WTC11 (cell line): Measurements from ENCODE around the gene IYD. TPM values are rescaled to one million over a fixed set of nuclear protein-coding genes. Genes with fewer than 3 reads are reported as not detected.

Experiments used
- ATAC-seq: fragments of 200-7000 bp; cut with Tn5 transposase; 2 replicates; pipeline ENCODE4 v1.10.0; 2021; ENCODE audit warnings: mild to moderate bottlenecking, moderate library complexity
- CTCF ChIA-PET: fragments of 300-600 bp; sonication (Branson Sonifier 250); formaldehyde crosslinking; loops from one replicate; lab custom pipeline; 2021; ENCODE audit warnings: antibody characterized with exemption; lab: Charles Lee
- POLR2A ChIA-PET: fragments of 350-600 bp; sonication (Branson Sonifier 250); formaldehyde crosslinking; loops from one replicate; lab custom pipeline; 2021; ENCODE audit warnings: antibody characterized with exemption; lab: Charles Lee
- DNase-seq: peaks from one replicate; pipeline ENCODE4 v3.0.0; 2021; ENCODE audit warnings: low spot score
- H3K27ac Mint-ChIP-seq: 2 replicates; pipeline ENCODE4 v1.8.0; 2021; ENCODE audit warnings: mixed read lengths
- H3K27me3 Mint-ChIP-seq: 2 replicates; pipeline ENCODE4 v1.8.0; 2021; ENCODE audit warnings: low read depth, mild to moderate bottlenecking, moderate library complexity, mixed read lengths
- H3K36me3 Mint-ChIP-seq: 2 replicates; pipeline ENCODE4 v1.8.0; 2021; ENCODE audit warnings: mixed read lengths
- H3K4me1 Mint-ChIP-seq: 2 replicates; pipeline ENCODE4 v1.8.0; 2022; ENCODE audit warnings: mixed read lengths
- H3K4me3 Mint-ChIP-seq: 2 replicates; pipeline ENCODE4 v1.8.0; 2021; ENCODE audit warnings: mild to moderate bottlenecking, moderate library complexity, mixed read lengths
- H3K9me3 Mint-ChIP-seq: 2 replicates; pipeline ENCODE4 v1.8.0; 2021; ENCODE audit warnings: mixed read lengths
- ARID4B ChIP-seq: sonication (generic); formaldehyde crosslinking; IDR thresholded peaks from 2 replicates; pipeline ENCODE4 v1.8.0; 2023; ENCODE audit warnings: missing genetic modification reagents, mild to moderate bottlenecking, borderline replicate concordance
- CTCF ChIP-seq: fragments of 200-600 bp; IDR thresholded peaks from 2 replicates; pipeline ENCODE4 v1.8.0; 2022; ENCODE audit warnings: antibody characterized with exemption
- E2F1 ChIP-seq: sonication (generic); formaldehyde crosslinking; IDR thresholded peaks from 2 replicates; pipeline ENCODE4 v1.8.0; 2022; ENCODE audit warnings: mild to moderate bottlenecking, missing genetic modification reagents
- FOXJ3 ChIP-seq: sonication (generic); formaldehyde crosslinking; IDR thresholded peaks from 2 replicates; pipeline ENCODE4 v1.9.0; 2021; ENCODE audit warnings: missing genetic modification reagents, mild to moderate bottlenecking, borderline replicate concordance
- GRHL2 ChIP-seq: fragments of 250-450 bp; sonication (Bioruptor Pico); IDR thresholded peaks from 2 replicates; pipeline ENCODE4 v1.8.0; 2022; ENCODE audit warnings: mild to moderate bottlenecking, moderate library complexity; ENCODE audit not compliant: insufficient replicate concordance, severe bottlenecking
- IRF2 ChIP-seq: sonication (generic); formaldehyde crosslinking; IDR thresholded peaks from 2 replicates; pipeline ENCODE4 v1.8.0; 2022; ENCODE audit warnings: low read depth, missing genetic modification reagents, borderline replicate concordance
- JAZF1 ChIP-seq: fragments of 250-450 bp; sonication (Bioruptor Pico); IDR thresholded peaks from 2 replicates; pipeline ENCODE4 v1.9.0; 2021; ENCODE audit warnings: moderate library complexity, mild to moderate bottlenecking, inconsistent platforms
- JUN ChIP-seq: sonication (generic); formaldehyde crosslinking; IDR thresholded peaks from 2 replicates; pipeline ENCODE4 v1.8.0; 2023; ENCODE audit warnings: mild to moderate bottlenecking, missing genetic modification reagents
- NR1H2 ChIP-seq: sonication (generic); formaldehyde crosslinking; IDR thresholded peaks from 2 replicates; pipeline ENCODE4 v1.9.0; 2021; ENCODE audit warnings: mild to moderate bottlenecking, moderate library complexity, missing genetic modification reagents
- SMAD3 ChIP-seq: sonication (generic); formaldehyde crosslinking; IDR thresholded peaks from 2 replicates; pipeline ENCODE4 v1.8.0; 2022; ENCODE audit warnings: missing genetic modification reagents, mild to moderate bottlenecking, borderline replicate concordance
- SMAD4 ChIP-seq: sonication (generic); formaldehyde crosslinking; IDR thresholded peaks from 2 replicates; pipeline ENCODE4 v1.8.0; 2022; ENCODE audit warnings: mild to moderate bottlenecking, missing genetic modification reagents
- TP53 ChIP-seq: sonication (generic); formaldehyde crosslinking; IDR thresholded peaks from 2 replicates; pipeline ENCODE4 v1.8.1; 2023; ENCODE audit warnings: mild to moderate bottlenecking, missing genetic modification reagents
- ZNF416 ChIP-seq: fragments of 250-450 bp; sonication (Bioruptor Pico); IDR thresholded peaks from 2 replicates; pipeline ENCODE4 v1.9.0; 2021; ENCODE audit warnings: mild to moderate bottlenecking, inconsistent platforms
- ZNF671 ChIP-seq: fragments of 250-450 bp; sonication (Bioruptor Pico); IDR thresholded peaks from 2 replicates; pipeline ENCODE4 v1.8.0; 2021; ENCODE audit warnings: mild to moderate bottlenecking
- total RNA-seq: library from RNA; stranded (reverse); gene quantifications from 3 replicates; pipeline ENCODE4 v1.2.3, GENCODE V29; 2021
- TF ChIP-seq, protein P1 (sequence below): sonication (generic); formaldehyde crosslinking; IDR thresholded peaks from 2 replicates; pipeline ENCODE4 v1.8.0; 2022; ENCODE audit warnings: mild to moderate bottlenecking, missing genetic modification reagents
- TF ChIP-seq, protein P2 (sequence below): sonication (generic); formaldehyde crosslinking; IDR thresholded peaks from 2 replicates; pipeline ENCODE4 v1.8.1; 2022; ENCODE audit warnings: low read depth, missing genetic modification reagents, borderline replicate concordance
- TF ChIP-seq, protein P3 (sequence below): sonication (generic); formaldehyde crosslinking; IDR thresholded peaks from 2 replicates; pipeline ENCODE4 v1.8.0; 2022; ENCODE audit warnings: mild to moderate bottlenecking, missing genetic modification reagents

IYD gene
- total RNA-seq, 1 experiment from 2014 or later = not detected

DNA sequence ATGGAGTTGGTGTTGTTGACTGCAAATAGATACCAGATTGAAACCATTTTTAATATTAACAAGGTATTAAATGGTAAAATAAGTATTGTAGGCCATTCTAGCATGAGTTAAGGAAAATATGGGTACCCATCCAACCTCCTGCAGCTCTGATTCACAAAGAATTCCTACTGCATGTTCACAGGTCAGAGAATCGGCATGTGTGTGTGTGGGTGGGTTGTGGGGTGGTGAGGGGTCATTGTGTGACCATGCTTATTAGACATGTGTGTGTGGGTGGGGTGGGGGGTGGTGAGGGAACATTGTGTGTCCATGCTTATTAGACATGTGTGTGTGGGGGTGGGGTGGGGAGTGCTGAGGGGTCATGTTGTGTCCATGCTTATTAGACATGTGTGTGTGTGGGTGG lies 3.2 kb downstream of the IYD start:
- Mint-ChIP-seq H3K27ac (no peak overlapping the region), H3K9me3 (no peaks in the 10 kb centered on the region)

More for the DNA sequence above, 3.2 kb downstream of the IYD start:
- no peak for TF ChIP-seq SMAD3 (CRISPR knock-in tag)
- no peak for TF ChIP-seq NR1H2 (CRISPR knock-in tag)
- TF ChIP-seq CTCF = no peak
- TF ChIP-seq JAZF1 (CRISPR knock-in tag) = no peak
- TF ChIP-seq FOXJ3 (CRISPR knock-in tag) = no peak
- no peak for TF ChIP-seq E2F1
- no peak for TF ChIP-seq GRHL2 (CRISPR knock-in tag)
- TF ChIP-seq, protein P1, sequence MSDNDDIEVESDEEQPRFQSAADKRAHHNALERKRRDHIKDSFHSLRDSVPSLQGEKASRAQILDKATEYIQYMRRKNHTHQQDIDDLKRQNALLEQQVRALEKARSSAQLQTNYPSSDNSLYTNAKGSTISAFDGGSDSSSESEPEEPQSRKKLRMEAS (CRISPR knock-in tag) = no peak
- TF ChIP-seq, protein P2, sequence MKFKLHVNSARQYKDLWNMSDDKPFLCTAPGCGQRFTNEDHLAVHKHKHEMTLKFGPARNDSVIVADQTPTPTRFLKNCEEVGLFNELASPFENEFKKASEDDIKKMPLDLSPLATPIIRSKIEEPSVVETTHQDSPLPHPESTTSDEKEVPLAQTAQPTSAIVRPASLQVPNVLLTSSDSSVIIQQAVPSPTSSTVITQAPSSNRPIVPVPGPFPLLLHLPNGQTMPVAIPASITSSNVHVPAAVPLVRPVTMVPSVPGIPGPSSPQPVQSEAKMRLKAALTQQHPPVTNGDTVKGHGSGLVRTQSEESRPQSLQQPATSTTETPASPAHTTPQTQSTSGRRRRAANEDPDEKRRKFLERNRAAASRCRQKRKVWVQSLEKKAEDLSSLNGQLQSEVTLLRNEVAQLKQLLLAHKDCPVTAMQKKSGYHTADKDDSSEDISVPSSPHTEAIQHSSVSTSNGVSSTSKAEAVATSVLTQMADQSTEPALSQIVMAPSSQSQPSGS (CRISPR knock-in tag) = no peak
- TF ChIP-seq JUN (CRISPR knock-in tag) = no peak
- no peak for TF ChIP-seq ZNF416 (CRISPR knock-in tag)
- TF ChIP-seq TP53 (CRISPR knock-in tag) = no peak
- TF ChIP-seq, protein P3, sequence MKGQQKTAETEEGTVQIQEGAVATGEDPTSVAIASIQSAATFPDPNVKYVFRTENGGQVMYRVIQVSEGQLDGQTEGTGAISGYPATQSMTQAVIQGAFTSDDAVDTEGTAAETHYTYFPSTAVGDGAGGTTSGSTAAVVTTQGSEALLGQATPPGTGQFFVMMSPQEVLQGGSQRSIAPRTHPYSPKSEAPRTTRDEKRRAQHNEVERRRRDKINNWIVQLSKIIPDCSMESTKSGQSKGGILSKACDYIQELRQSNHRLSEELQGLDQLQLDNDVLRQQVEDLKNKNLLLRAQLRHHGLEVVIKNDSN = no peak
- no peak for TF ChIP-seq ZNF671 (CRISPR knock-in tag)
- TF ChIP-seq SMAD4 (CRISPR knock-in tag) = no peak
- TF ChIP-seq ARID4B (CRISPR knock-in tag) = no peak
- TF ChIP-seq IRF2 (CRISPR knock-in tag) = no peak
- TF ChIP-seq, all 79 proteins: peak for 0
- Mint-ChIP-seq H3K27me3 (peaks cover 3% of the 10 kb centered on the region; the same call in 1 of the 2 replicates), H3K36me3 (no peaks in the 10 kb centered on the region), H3K4me1 (no peaks in the 10 kb centered on the region), H3K4me3 (no peak overlapping the region)
- ChIA-PET POLR2A (no interaction called here), CTCF (no interaction called here)
- DNase-seq = no peak
- ATAC-seq = no peak
